ENCODE measurements around the gene PXMP4.
A peak's percentile ranks its signal among the peaks of the same experiment; 100 is the strongest.

PXMP4 gene

DNA sequence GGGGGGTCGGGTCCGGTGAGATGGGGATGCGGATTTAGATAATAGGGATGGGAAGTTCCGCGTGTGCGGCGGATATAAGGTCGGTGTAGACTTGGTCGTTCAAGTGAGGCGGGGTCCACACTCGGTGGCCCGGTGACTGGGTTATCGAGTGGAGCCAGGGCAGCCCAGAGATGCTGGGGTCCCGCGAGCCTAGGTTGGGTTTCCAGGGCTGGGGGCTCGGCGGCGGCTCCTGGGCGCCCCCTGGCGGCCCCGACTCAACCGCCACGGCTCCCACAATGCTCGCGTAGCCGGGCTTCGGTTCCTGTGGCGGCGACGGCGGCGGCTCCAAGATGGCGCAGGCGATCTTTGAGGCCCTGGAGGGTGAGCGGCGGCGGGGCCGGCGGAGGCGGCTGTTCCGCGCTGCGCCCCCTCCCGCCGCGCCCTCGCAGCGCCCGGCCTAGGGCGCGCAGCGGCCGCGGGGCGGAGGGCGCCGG is 11.6 kb upstream of the PXMP4 start, which contains the start of gene ZNF341:
TSS of gene ZNF341 (plus strand) at position 304 of the 473 bp plus-strand sequence. CDS start at position 330, 26 bp downstream.
- peak; percentile 99 for DNase-seq

DNA sequence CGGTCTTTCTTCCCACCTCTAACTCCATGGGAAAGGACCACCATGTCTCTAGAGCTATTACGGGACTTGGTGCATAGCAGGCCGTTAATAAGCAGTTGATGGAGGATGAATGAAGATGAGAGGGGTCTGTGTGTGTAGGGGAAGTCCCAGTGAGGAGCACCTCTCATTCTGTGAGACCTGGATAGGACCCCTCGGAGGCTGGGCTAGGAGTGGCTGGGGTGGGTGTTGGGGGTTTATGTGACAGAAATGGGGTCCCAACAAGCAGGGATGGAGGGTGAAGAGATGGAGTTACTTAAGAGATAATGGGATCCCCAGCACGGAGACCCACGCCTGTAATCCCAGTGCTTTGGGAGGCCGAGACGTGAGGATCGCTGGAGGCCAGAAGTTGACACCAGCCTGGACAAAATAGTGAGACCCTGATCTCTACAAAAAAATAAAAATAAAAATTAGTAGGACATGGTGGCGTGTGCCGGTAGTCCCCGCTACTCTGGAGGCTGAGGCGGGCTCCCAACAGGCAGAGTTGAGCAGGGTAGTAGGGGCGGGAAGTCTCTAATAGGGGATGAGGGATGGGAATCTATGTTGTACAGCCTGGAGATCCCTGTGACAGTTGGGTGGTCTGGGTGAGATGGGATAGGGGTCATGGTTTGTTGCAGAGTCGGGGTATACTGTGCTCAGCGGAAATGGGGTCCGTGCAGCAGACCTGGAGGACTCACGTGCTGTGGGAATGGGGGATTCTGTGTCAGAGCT is 11.0 kb upstream of the PXMP4 start:
- no peak for DNase-seq

DNA sequence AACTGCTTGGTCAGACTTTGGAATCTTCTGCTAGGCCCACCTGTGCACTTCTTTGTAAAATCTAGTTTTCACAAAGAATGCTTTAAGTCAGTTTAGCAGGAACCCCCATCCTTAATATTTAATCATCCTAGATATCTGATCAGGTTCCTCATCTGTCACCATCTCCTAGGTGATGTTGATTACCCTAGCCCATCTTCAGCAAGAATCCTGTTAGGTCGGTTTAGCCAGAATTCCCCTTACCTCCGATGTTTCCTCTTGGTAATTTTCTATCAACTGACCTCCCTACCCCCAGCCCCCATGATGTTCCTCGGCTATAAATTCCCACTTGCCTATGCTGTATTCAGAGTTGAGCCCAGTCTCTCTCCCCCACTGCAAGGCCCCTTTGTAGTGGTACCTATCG is 9.0 kb upstream of the PXMP4 start:
- DNase-seq, result no peak

DNA sequence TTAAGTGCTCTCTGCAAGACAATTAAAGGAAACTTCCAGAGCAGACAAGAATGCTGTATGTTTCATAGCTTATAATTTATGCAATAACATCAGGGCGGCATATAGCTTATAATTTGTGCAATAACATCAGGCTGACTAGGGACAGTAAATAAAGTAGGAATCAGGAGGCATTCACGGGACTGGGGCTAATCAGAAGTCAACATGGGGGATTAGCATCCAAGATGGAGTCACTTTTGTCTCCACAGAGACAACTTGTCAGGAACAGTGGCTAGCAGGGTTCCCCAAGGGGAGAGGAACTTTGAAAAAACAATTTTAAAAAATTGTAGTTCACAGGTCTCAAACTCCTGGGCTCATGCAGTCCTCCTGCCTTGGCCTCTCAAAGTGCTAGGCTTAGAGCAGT is 8.4 kb upstream of the PXMP4 start:
- DNase-seq, result no peak

DNA sequence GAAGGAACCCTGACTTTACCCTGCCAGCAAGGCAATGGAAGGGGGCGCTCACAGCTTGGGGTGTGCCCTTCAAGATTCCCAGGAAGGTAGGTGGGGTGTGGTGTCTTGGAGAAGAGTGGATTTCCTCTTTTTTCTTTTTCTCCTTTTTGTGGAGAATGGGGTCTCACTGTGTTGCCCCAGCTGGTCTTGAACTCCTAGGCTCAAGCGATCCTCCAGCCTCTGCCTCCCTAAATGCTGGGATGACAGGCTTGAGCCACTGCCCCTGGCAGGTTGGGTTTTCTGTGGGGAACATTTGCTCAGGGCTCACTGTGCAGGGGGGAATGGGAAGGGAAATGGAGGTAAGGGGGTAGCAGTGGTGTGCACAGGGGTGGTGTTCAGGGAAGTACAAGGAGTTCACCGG is 7.7 kb upstream of the PXMP4 start:
- no peak for DNase-seq

DNA sequence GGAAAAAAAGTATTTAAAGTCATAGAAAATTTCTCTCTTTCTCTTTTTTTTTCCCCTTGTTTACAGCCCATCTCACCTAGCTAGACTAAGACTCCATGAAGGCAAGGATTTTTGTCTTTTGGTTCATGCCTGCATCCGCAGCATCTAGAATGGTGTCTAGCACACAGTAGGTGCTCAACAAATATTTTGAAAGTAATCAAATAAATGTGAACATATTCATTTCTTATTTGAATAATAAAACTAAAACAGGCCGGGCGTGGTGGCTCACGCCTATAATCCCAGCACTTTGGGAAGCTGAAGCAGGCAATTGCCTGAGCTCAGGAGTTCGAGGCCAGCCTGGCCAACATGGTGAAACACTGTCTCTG is 7.0 kb upstream of the PXMP4 start:
- DNase-seq, result no peak

DNA sequence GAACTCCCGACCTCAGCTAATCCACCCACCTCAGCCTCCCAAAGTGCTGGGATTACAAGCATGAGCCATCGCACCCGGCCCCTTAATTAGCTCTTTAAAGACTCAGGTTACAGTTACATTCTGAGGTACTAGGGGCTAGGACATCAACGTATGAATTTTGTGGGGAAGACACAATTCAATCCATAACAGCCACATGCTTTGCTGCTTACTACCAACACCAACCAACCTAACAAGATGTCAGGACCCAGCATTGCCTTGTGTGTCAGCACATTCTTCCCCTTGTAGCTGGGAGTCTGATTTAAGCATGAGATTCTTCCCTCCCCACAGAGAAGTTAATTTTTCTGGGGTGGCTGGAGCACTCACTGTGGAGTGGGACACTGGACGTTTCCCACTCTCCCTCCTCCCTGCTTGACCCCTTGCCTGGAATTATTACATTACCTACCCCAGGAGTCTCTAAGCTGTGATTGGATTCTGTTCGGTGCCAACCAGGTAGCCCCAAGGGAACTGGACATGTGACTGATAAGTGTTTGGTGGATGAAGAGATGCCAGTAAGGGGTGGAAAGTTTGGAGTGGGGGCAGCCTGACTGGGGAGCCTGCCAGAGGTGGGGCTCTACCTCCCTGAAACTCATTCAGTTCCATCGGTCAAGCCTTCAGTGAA is 5.6 kb upstream of the PXMP4 start:
- DNase-seq, result no peak

DNA sequence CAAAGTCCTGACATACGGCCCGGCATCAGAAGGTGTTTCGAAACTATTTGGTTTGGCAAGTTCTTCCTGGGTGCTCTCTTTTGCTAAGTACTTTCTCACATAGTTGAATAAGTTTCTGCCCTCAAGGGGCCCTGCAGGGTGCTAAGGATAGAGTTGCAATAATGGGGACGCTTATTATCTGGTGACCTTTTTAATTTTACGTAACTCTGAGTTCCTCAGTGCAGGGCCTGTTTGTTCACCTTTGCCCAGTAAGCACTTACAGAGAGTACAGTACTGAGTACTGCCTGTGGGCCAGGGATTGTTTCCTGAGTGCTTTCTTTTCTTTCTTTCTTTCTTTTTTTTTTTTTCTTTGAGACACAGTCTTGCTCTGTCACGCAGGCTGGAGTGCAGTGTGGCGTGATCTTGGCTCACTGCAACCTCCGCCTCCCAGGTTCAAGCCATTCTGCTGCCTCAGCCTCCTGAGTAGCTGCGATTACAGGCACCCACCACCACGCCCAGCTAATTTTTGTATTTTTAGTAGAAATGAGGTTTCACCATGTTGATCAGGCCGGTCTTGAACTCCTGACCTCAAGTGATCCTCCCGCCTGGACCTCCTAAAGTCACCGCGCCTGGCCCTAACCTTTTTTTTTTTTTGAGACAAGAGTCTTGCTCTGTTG is 4.5 kb upstream of the PXMP4 start:
- DNase-seq, result no peak

DNA sequence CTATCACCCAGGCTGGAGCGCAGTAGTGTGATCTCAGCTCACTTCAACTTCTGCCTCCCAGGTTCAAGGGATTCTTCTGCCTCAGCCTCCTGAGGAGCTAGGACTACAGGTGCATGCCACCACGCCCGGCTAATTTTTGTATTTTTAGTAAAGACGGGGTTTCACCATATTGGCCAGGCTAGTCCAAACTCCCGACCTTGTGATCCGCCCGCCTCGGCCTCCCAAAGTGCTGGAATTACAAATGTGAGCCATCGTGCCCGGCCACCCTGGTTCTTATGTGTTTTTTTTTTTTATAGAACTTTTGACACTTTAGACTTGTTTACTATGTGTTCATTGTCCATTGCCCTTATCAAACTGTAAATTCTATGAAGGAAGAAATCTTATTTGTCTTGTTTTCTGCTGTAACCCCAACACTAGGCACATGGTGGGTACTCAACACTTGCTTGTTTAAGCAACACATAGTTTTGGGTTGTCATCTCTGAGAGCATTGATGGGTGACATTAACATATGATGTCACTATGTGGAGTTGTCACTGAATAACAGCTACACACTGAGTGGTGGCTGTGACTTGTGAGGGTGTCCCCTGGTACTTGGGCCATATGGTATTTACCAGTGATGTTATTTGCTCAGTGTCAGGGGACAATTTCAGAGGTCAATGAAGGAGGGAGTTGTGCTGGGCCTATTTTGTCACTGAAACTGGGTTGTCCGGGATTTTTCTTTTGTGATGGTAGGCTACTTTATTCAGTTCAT is 1.5 kb upstream of the PXMP4 start:
- DNase-seq, result no peak

DNA sequence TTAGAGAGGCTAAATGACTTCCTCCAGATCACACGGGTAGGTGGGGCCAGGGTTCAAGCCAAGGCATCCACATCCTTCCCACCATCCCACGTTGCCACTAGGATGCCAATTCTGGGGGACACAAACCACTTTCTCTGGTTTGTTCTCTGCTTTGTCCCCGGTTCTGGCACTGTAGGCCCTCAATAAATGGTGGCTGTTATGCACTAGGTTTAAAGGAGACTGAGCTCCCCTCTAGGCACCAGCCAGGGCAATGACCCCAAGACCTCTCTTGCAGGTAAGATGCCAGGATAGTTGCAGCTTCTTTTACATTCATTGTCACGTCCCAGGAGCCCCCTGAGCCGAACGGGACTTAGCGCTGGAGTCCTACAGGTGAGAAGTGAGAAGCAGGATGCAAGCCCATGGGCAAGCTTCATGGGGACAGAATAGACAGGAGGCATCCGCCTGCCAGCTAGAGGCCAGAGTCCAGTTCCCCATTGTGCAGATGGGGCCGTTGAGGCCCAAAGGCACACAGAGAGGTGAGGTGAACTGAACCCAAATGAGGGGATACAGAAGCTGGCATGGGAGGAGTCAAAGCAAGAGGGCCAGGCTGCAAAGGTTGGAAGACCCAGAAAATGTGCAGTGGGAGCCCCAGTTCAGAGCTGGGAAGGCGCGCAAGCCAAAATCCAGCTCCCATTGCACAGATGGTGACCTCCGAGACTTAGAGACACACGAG is 677 bp downstream of the PXMP4 start:
- DNase-seq, result peak; percentile 61

DNA sequence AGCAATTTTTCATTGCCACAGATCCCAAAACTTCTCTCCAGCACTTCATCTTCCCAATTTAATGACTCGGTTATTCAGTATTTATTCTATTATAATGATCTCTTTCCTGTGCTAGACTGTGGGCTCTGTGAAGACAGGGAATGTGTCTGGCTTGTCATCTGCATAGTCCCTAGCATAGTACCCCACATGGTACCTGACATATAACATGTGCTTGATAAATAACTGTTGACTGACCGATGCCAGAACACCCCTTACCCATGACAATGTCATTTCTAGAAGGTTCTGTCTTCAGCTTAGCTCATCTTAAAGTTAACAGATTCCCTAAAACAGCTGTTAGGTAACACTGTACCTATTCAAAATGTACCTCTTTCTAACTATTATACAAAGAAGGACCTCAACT is 3.6 kb downstream of the PXMP4 start:
- no peak for DNase-seq

DNA sequence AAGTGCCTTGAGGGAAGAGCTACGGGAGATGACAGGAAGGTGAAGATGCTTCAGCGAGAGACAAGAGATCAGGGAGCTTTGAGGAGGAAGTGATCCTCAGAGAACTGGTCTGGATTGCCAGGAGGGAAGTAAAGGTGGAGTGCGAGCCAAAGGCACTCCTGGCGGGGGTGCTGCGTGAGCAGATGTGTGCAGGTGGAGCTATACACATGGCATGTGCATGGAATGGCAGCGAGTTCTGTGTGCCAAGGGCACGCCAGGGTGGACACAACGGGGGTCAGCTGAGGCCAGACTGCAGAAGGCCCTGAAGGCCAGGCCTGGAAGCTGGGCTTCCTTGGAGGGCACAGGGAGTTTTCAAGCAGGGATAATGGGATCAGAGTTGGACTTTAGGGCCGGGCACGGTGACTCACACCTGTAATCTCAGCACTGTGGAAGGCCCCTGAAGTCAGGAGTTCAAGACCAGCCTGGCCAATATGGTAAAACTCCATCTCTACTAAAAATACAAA is 6.2 kb downstream of the PXMP4 start:
- no peak for DNase-seq

DNA sequence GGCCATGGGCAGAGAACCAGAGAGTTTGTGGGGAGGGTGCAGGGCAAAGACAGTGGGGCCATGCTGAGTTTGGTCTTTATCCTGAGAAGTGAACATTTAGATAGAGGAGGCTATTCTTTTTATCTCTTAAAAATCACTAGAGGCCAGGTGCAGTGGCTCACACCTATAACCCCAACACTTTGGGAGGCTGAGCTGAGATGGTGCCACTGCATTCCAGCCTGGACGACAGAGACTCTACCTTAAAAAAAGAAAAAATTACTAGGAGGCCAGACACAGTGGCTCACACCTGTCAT is 8.7 kb downstream of the PXMP4 start:
- DNase-seq, result no peak

DNA sequence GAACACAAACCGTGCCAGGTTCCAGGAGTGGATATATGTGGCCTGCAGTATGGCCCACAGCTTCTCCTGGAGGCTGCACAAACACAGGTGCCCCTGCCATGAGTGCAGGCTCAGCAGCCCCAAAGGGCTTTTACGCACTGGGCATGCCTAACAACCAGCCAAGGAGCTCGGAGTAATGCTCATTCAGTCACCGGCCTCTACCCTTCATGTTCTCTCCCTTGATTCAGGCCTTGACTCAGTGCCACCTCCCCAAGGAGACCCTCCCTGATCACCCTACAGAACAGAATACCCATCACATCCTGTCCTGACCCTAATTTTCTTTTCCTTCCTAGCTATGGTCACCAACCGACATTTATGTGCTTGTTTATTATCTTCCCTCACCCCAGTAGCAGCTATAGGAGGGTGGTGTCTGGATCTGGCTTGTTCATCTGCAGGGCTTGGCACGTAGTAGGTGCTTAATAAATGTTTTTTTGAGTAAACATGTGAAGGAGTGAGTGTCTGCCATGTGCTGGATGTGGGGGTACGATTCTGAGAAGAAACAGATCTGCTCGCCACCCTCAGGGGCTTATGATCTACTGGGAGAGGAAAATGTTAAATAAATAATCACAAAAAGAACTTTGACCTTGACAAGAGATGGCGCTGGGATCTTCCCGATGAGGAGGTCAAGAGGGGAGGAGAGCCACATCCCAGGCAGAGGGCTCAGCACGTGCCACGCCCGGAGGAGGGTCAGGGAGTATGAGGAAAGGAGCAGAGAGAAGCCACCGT is 9.2 kb downstream of the PXMP4 start:
- DNase-seq, result no peak

DNA sequence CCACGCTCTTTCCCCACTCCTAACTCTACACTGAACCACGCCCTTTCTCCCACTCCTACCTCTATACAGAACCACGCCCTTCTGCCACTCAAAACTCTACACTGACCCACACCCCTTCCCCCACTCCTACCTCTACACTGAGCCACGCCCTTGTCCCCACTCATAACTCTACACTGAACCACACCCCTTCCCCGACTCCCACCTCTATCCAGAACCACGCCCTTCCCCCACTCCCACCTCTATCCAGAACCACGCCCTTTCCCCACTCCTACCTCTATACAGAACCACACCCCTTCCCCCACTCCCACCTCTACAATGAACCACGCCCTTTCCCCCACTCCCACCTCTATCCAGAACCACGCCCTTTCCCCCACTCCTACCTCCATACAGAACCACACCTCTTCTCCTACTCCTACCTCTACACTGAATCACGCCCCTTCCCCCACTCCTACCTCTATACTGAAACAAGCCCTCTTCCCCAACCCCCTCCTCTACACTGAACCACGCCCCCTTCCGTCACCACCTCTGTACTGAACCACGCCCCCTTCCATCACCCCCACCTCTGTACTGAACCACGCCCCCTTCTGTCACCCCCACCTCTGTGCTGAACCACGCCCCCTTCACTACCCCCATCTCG is 10.1 kb downstream of the PXMP4 start:
- DNase-seq, result no peak

DNA sequence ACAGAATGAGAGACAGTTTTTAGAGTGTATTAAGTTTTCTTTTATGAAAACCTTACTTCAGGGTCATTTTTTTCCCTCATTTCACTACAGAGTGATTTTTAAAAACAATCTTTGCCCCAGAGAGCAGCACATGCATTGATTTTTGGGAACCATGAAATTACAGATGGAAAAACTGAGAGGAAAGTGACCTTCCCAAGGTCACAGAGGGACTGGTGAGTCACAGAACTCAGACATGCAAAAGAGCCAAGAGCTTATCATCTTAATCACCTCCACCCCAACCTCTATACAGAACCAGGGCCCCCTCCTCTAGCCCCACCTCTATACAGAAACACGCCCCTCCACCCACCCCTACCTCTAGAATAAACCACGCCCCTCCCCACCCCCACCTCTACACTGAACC is 10.7 kb downstream of the PXMP4 start:
- no peak for DNase-seq

DNA sequence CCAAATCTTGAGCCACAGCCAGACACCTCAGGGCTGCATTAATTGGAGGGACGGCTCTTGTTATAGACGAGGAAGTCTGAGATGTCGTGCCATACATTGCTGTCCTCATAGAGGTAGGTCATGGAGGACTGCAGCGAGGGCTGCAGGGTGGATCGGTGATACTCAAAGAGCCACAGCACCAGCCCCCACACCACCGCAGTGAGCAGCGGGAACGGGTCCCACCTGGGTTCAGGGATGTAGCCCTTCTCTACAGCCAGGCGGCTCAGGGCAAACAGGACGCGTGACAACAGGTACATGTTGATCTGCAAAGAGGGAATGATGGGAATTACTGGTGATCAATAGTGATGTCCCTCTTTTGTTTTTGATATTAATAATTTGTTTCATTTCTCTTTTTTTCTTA is 12.4 kb downstream of the PXMP4 start:
- no peak for DNase-seq

DNA sequence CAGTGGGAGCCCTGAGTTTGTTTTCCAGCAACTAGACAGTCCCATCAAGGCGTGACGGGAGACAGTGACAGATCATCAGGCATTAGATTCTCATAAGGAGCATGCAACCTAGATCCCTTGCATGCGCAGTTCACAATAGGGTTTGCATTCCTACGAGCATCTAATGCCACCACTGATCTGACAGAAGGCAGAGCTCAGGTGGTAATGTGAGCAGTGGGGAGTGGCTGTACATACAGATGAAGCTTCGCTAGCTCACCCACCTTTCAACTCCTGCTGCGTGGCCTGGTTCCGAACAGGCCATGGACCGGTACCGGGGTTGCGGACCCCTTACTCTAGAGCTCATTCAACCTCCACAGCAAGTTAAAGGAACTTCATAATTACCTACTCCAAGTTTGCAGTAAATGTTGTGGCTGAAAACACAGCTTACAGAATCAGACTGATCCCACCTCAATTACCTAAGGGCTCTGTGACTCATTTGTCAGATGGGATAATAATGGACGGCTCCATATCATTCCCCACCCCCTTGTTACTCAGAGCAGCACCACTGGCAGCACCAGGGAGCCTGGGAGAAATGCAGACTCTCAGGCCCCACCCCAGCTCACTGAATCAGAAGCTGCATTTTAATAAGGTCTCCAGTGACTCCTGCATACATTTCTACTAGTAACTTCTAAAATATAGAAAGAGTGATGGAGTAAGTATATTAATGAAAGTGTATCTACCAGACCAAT is 15.7 kb downstream of the PXMP4 start:
- no peak for DNase-seq

DNA sequence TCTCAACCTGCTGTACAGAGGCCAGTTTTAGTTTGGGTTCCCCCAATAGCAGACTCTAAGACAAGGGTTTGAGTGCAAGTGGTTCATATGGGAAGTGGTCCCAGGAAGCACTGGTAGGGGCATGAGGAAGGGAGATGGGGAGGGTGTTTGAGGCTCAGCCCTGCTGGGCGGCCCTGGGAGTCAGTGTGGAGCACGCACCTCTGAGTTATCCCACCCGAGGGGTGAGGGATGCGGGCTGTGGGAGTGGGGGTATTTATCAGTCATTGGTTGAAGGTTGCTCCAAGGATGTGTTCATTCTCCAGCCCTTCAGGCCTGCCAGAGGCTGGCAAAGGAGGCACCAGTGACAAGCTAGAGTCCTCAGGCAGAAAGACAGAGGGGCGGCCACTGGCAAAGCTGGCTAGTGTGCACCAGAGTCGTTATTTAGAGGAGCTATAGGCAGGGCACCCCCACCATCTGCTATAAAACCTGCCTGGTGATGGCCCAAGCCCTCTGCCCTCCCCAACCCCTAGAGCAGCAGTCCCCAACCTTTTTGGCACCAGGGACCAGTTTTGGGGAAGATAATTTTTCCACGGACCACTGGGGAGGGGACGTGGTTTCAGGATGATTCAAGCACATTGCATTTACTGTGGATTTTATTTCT is 16.5 kb downstream of the PXMP4 start:
- no peak for DNase-seq

DNA sequence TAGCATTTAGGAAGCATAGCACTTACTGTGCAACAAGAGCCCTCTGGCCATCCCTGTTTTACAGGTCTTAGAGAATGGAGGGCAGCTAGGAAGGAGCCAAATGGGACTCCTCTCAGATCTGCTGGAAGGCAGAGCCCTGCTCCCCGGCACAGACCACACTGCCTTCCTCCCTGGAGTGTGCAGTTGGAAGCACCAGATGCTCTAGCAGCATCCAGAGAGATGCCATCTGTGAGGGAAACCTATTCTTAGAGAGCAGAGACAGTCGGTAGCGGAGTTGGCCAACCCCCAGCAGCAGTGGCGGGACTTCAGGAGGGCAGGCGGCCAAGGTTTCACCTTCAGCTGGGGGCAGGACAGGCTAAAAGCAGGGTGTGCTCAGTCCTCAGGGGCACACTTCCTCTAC is 17.2 kb downstream of the PXMP4 start:
- peak; percentile 32 for DNase-seq

Data from DMS53 (cell line).